NB4 (cell line): ENCODE results near the gene CUX1.

Experiments
- MYC ChIP-seq: IDR thresholded peaks from 2 replicates; pipeline ENCODE4 v1.6.1; 2011; ENCODE audit warnings: low read depth, low read length
- POLR2A ChIP-seq: IDR thresholded peaks from 2 replicates; pipeline ENCODE4 v1.6.1; 2011; ENCODE audit warnings: mild to moderate bottlenecking; ENCODE audit not compliant: insufficient read length; ENCODE audit errors: extremely low read depth
- TF ChIP-seq, protein P1 (sequence below): IDR thresholded peaks from one replicate; pipeline ENCODE4 v1.5.1; 2012; ENCODE audit warnings: low read depth, low read length
- TF ChIP-seq, protein P2 (sequence below): IDR thresholded peaks from 2 replicates; pipeline ENCODE4 v1.6.1; 2011; ENCODE audit warnings: low read depth, low read length

DNA sequence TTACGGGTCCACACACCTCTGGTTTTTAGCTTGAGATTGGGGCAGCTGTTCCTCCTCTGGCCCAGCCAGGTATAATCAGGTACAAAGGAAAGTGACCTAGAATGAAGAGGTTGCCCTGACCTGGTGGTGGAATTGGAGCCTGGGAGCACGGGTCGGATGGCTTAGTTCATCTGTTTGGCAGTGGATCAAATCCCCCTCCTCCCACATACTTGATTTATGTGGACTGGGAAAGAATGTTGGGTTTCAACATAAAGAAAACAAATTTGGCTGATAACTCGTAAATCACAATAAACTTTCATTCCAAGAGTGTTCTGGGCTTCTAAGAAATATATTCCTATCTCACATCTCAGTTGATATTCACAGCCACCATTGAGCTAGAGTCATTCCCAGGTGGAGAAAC, 186.8 kb downstream of the CUX1 start:
- TF ChIP-seq POLR2A (no peak), MYC (no peak)
- TF ChIP-seq, protein P1, sequence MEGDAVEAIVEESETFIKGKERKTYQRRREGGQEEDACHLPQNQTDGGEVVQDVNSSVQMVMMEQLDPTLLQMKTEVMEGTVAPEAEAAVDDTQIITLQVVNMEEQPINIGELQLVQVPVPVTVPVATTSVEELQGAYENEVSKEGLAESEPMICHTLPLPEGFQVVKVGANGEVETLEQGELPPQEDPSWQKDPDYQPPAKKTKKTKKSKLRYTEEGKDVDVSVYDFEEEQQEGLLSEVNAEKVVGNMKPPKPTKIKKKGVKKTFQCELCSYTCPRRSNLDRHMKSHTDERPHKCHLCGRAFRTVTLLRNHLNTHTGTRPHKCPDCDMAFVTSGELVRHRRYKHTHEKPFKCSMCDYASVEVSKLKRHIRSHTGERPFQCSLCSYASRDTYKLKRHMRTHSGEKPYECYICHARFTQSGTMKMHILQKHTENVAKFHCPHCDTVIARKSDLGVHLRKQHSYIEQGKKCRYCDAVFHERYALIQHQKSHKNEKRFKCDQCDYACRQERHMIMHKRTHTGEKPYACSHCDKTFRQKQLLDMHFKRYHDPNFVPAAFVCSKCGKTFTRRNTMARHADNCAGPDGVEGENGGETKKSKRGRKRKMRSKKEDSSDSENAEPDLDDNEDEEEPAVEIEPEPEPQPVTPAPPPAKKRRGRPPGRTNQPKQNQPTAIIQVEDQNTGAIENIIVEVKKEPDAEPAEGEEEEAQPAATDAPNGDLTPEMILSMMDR = no peak
- TF ChIP-seq, protein P2, sequence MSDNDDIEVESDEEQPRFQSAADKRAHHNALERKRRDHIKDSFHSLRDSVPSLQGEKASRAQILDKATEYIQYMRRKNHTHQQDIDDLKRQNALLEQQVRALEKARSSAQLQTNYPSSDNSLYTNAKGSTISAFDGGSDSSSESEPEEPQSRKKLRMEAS = no peak
